CD14-positive monocyte (primary cell): ENCODE data around the gene F7. TPM values are rescaled to one million over a fixed set of nuclear protein-coding genes. Genes with fewer than 3 reads are reported as not detected.

Experiments
- DNase-seq, 3 donors: peaks; one replicate each; pipeline ENCODE4 v3.0.0-alpha.2; 2011 to 2022
- H2AFZ ChIP-seq: 2 replicates; pipeline ENCODE4 v1.6.0; 2012; ENCODE audit warnings: mild to moderate bottlenecking, low read depth, low read length, inconsistent platforms; ENCODE audit not compliant: insufficient read depth, poor library complexity, severe bottlenecking
- H3K27ac ChIP-seq, 2 donors: 1 replicate in 1 of 2; 2 replicates in 1 of 2; pipeline ENCODE4 v1.5.1; 2012 to 2013; ENCODE audit warnings: low read length in 2 of 2, control low read depth in 1 of 2, inconsistent platforms in 1 of 2, low read depth in 1 of 2, mild to moderate bottlenecking in 1 of 2
- H3K27me3 ChIP-seq, 2 donors: one replicate each; pipeline versions ENCODE4 v1.6.0 to v1.6.1; 2011 to 2013; ENCODE audit warnings: low read length in 2 of 2; ENCODE audit not compliant: control insufficient read depth in 2 of 2, insufficient read depth in 2 of 2
- H3K36me3 ChIP-seq, 2 donors: replicated peaks in 1 of 2; 1 replicate in 1 of 2; 2 replicates in 1 of 2; pipeline versions ENCODE4 v1.5.1 to v1.6.1; 2012 to 2013; ENCODE audit warnings: low read length in 2 of 2, control low read depth in 1 of 2, inconsistent platforms in 1 of 2, mild to moderate bottlenecking in 1 of 2; ENCODE audit not compliant: insufficient read depth in 2 of 2, control insufficient read depth in 1 of 2
- H3K4me1 ChIP-seq, 2 donors: 1 replicate in 1 of 2; 2 replicates in 1 of 2; pipeline versions ENCODE4 v1.5.1 to v1.6.1; 2012 to 2013; ENCODE audit warnings: low read length in 2 of 2, control low read depth in 1 of 2, inconsistent platforms in 1 of 2, mild to moderate bottlenecking in 1 of 2, moderate library complexity in 1 of 2; ENCODE audit not compliant: insufficient read depth in 2 of 2, control insufficient read depth in 1 of 2
- H3K4me2 ChIP-seq: replicated peaks from 2 replicates; pipeline ENCODE3; 2012; ENCODE audit warnings: low read length, moderate library complexity, mild to moderate bottlenecking; ENCODE audit not compliant: poor library complexity, severe bottlenecking; ENCODE audit errors: extremely low read depth
- H3K4me3 ChIP-seq, 3 experiments: fragments of 200-600 bp in 1 of 3; sonication (generic) in 1 of 3; replicated peaks in 1 of 3; 1 replicate in 2 of 3; 2 replicates in 1 of 3; pipeline ENCODE4 v1.5.1; 2011 to 2013; ENCODE audit warnings: low read length in 3 of 3, mild to moderate bottlenecking in 3 of 3, control low read depth in 2 of 3, low read depth in 2 of 3, inconsistent platforms in 1 of 3, moderate library complexity in 1 of 3
- H3K79me2 ChIP-seq: 2 replicates; pipeline ENCODE4 v1.6.0; 2012; ENCODE audit warnings: mild to moderate bottlenecking, control low read depth, inconsistent platforms, low read length, moderate library complexity; ENCODE audit not compliant: insufficient read depth
- H3K9ac ChIP-seq: 2 replicates; pipeline ENCODE4 v1.6.0; 2017; ENCODE audit warnings: low read length, mild to moderate bottlenecking; ENCODE audit not compliant: insufficient read depth, poor library complexity, severe bottlenecking
- H3K9me3 ChIP-seq, 2 donors: replicated peaks in 1 of 2; 1 replicate in 1 of 2; 2 replicates in 1 of 2; pipeline versions ENCODE4 v1.5.1 to v1.6.1; 2012 to 2013; ENCODE audit warnings: low read length in 2 of 2, control low read depth in 1 of 2; ENCODE audit not compliant: control insufficient read depth in 1 of 2, insufficient read depth in 1 of 2
- H4K20me1 ChIP-seq: 2 replicates; pipeline ENCODE4 v1.6.0; 2012; ENCODE audit warnings: mild to moderate bottlenecking, low read length, control low read depth, moderate library complexity; ENCODE audit not compliant: insufficient read depth
- H3K27ac Mint-ChIP-seq, 7 donors: one replicate each; pipeline ENCODE4 v1.8.0; 2020; ENCODE audit warnings: mild to moderate bottlenecking in 7 of 7, mixed read lengths in 7 of 7, moderate library complexity in 6 of 7, inconsistent platforms in 2 of 7
- H3K27me3 Mint-ChIP-seq, 3 donors: one replicate each; pipeline ENCODE4 v1.8.0; 2021 to 2022; ENCODE audit warnings: low read depth in 3 of 3, mild to moderate bottlenecking in 3 of 3, mixed read lengths in 3 of 3, moderate library complexity in 3 of 3, inconsistent platforms in 1 of 3
- H3K36me3 Mint-ChIP-seq, 2 donors: one replicate each; pipeline ENCODE4 v1.8.0; 2020; ENCODE audit warnings: mixed read lengths in 2 of 2, inconsistent platforms in 1 of 2, mild to moderate bottlenecking in 1 of 2
- H3K4me1 Mint-ChIP-seq: one replicate; pipeline ENCODE4 v1.8.0; 2020; ENCODE audit warnings: mild to moderate bottlenecking, mixed read lengths
- H3K4me3 Mint-ChIP-seq, 2 donors: one replicate each; pipeline ENCODE4 v1.8.0; 2020; ENCODE audit warnings: mild to moderate bottlenecking in 2 of 2, mixed read lengths in 2 of 2, moderate library complexity in 1 of 2
- H3K9me3 Mint-ChIP-seq, 7 donors: one replicate each; pipeline ENCODE4 v1.8.0; 2020 to 2022; ENCODE audit warnings: mixed read lengths in 7 of 7, mild to moderate bottlenecking in 6 of 7, moderate library complexity in 6 of 7, inconsistent platforms in 2 of 7
- CTCF ChIP-seq: fragments of 200-600 bp; IDR thresholded peaks from one replicate; pipeline ENCODE4 v1.8.0; 2022; ENCODE audit warnings: antibody characterized with exemption, mild to moderate bottlenecking
- WGBS: methylation state at CpG from one replicate; pipeline ENCODE4 v1.1.5; 2013; ENCODE audit warnings: missing lambda C conversion rate; ENCODE audit not compliant: insufficient coverage; 5-methylcytosine and 5-hydroxymethylcytosine counted together
- intact Hi-C, 2 donors: fragments of 100-400 bp; cut with micrococcal nuclease; formaldehyde crosslinking; loops; one replicate each; pipeline versions ENCODE4 v1.15.0 to v1.15.1; 2023
- polyA plus RNA-seq, 3 donors: library from polyadenylated mRNA; depleted of rRNA in 1 of 3; unstranded in 2 of 3; stranded (reverse) in 1 of 3; fragments of 300-500 nt in 2 of 3; fragments of >200 nt in 1 of 3; fragmentation: Illumina TruSeq in 2 of 3; gene quantifications; 1 replicate in 2 of 3; 2 replicates in 1 of 3; pipeline ENCODE4 v1.2.3, GENCODE V29; 2012 to 2021

Gene F7
- polyA plus RNA-seq, 3 donors, result not detected

GRCh38 chr13:113124211-113124970 lies 18.8 kb downstream of the F7 start:
- Mint-ChIP-seq H3K27ac (no peak overlapping the region), H3K36me3 (no peaks in the 10 kb centered on the region), H3K4me3 (no peak overlapping the region), H3K9me3 (peaks cover 0 to 8% (median 3%) of the 10 kb centered on the region in 7 donors), H3K27me3 (peaks cover 16 to 27% (median 17%) of the 10 kb centered on the region in 3 donors), H3K4me1 (peaks cover 4% of the 10 kb centered on the region)
- no peak overlapping the region for H3K9ac ChIP-seq
- H3K4me3 ChIP-seq, result no peak overlapping the region
- H3K36me3 ChIP-seq, result no peaks in the 10 kb centered on the region
- no peaks in the 10 kb centered on the region for H3K79me2 ChIP-seq
- peaks cover 0 to 4% of the 10 kb centered on the region in 2 donors for H3K27me3 ChIP-seq
- no peak for DNase-seq
- H3K27ac ChIP-seq, result no peak overlapping the region
- no peaks in the 10 kb centered on the region for H4K20me1 ChIP-seq
- TF ChIP-seq CTCF, result no peak
- peaks cover 0 to under 1% of the 10 kb centered on the region in 2 donors for H3K4me1 ChIP-seq
- WGBS, result 93% methylated on average over 18 of the region's 19 CpGs
- intact Hi-C loops, result no loop called here
- H2AFZ ChIP-seq, result no peak overlapping the region
- H3K4me2 ChIP-seq, result no peak overlapping the region
- no peaks in the 10 kb centered on the region for H3K9me3 ChIP-seq

- intact Hi-C loops, result no loop called here
- Mint-ChIP-seq H3K4me3 (no peak overlapping the region), H3K4me1 (peaks cover 10% of the 10 kb centered on the region), H3K27me3 (peaks cover 16 to 37% (median 25%) of the 10 kb centered on the region in 3 donors), H3K9me3 (peaks cover 5 to 14% (median 9%) of the 10 kb centered on the region in 7 donors), H3K27ac (no peak overlapping the region), H3K36me3 (no peaks in the 10 kb centered on the region)
- Histone ChIP-seq H2AFZ (no peak overlapping the region), H3K79me2 (no peaks in the 10 kb centered on the region), H3K4me1 (peaks cover 4 to 9% of the 10 kb centered on the region in 2 donors), H3K9ac (no peak overlapping the region), H3K9me3 (peaks cover 0 to 5% of the 10 kb centered on the region in 2 donors), H3K36me3 (no peaks in the 10 kb centered on the region), H3K4me3 (no peak overlapping the region), H3K27me3 (peaks cover 0 to 17% of the 10 kb centered on the region in 2 donors), H4K20me1 (no peaks in the 10 kb centered on the region), H3K4me2 (no peak overlapping the region), H3K27ac (no peak overlapping the region)
- TF ChIP-seq CTCF, result no peak
- DNase-seq, result no peak
- WGBS, result 98% methylated on average over 16 of the region's 19 CpGs
Measured at GRCh38 chr13:113125506-113126264, 20.1 kb downstream of the F7 start.
